Fibroblast of peridontal ligament (primary cell): ENCODE data around the gene OR56A1.
A peak's percentile ranks its signal among the peaks of the same experiment; 100 is the strongest.
"Not testable (repeated sequence)": the region's sequence is repeated elsewhere in the genome, so short reads cannot be mapped to it uniquely, and the experiment has no call there.

ENCODE experiments used
- DNase-seq: peaks from one replicate; pipeline ENCODE4 v3.0.0-alpha.2; 2010; ENCODE audit errors: extremely low read depth

The OR56A1 gene, protein sequence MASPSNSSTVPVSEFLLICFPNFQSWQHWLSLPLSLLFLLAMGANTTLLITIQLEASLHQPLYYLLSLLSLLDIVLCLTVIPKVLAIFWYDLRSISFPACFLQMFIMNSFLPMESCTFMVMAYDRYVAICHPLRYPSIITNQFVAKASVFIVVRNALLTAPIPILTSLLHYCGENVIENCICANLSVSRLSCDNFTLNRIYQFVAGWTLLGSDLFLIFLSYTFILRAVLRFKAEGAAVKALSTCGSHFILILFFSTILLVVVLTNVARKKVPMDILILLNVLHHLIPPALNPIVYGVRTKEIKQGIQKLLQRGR

GRCh38 chr11:6030708-6031405 lies at the start of gene OR56A1:
Gene OR56A1, minus strand, starts transcription at chr11:6030758. Its CDS starts 3,066 bp downstream, at chr11:6027692.
- DNase-seq, result no peak

DNA sequence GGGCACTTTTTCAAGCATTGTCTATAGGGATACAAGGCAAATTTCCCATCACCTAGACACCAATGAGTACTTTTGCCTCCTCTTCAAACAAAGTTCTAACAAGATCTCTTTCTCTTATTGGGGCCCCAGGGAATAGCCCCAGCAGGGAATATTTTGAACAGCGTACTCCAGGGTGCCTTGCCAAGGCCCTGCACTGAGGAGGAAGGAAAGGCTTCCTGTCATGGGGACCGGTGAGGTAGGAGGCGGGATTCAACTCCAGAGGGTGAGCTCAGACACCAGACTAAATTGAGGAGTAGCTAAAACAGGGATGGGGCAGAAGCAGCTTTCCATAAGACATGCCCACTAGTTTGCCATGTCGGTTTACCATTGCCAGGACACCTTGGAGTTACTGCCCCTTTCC lies 48.9 kb upstream of the OR56A1 start:
- no peak for DNase-seq

GRCh38 chr11:6077723-6078122 lies 47.2 kb upstream of the OR56A1 start:
- DNase-seq, result no peak

DNA sequence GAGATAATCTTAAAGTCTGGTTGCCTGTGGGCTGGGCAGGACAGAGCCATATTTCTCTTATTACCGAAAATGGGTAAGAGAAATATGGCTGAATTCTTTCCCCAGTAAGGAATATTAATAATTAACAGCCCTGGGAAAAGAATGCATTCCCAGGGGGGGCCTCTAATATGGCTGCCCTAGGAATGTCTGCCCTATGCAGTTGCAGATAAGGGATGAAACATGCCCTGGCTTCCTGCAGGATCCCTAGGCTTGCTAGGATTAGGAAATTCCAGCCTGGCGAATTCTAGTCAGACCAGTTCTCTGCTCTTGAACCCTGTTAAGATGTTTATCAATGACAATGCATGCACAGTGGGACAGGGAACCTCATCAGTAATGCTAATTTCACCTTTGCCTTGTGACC lies 45.9 kb upstream of the OR56A1 start:
- not testable (repeated sequence) for DNase-seq

GRCh38 chr11:6067502-6067901 lies 36.9 kb upstream of the OR56A1 start:
- DNase-seq, result no peak

DNA sequence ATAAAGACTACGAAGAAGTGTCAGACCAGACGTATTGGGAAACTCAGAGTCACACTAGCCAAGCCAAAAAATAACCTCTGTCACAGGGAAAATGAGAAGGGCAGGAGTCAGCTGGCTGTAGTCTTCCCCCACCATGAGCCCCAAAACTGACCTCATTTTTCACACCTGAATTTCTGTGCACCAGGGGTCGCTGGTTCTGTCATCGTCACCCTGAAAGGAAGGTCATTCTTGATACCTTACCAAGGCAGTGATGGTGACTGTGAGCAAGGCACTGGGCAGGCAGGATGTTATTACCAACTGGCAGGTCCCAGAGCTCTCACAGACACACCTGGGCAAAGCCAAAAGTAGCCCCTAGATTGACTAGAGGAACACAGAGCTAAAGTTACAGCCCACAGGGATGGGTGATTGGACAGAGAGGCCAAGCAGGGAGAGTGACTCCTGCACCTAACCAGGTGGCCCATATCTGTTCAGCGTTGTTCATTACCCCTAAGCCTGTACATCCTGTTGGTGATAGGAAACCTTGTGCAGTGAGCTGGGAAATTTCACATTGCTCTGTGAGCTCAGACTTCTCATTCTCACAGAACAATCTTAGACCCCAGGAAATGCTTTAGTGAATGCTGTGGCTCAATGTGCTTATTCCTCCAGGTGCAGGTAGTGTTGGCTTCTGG lies 32.3 kb upstream of the OR56A1 start:
- no peak for DNase-seq

- DNase-seq, result no peak
Observed at GRCh38 chr11:6061475-6061874, 30.9 kb upstream of the OR56A1 start.

- no peak for DNase-seq
Observed at GRCh38 chr11:6057452-6057851, 26.9 kb upstream of the OR56A1 start.

DNA sequence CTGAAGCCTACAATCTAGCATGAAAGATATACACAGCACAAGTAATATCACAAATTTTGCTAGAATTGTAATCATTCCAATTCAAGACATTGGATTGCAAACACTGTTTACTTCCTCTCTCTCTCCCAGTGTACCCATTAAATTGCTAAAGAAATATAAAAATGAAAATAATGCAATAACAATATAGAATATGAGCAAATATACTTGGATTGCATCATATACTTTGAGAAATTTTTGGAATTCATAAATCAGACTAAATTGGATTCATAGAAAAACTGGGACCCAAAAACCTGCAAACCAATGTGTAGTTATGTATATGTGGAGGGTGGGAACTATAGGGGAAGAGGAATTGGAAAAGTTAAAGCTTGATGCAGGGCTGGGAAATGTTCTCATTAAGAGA lies 25.0 kb upstream of the OR56A1 start:
- DNase-seq, result no peak

- no peak for DNase-seq
Observed at GRCh38 chr11:6052374-6052773, 21.8 kb upstream of the OR56A1 start.

GRCh38 chr11:6040874-6041273 lies 10.3 kb upstream of the OR56A1 start:
- DNase-seq, result no peak

GRCh38 chr11:6027501-6027900 lies 3.1 kb downstream of the OR56A1 start:
- no peak for DNase-seq

DNA sequence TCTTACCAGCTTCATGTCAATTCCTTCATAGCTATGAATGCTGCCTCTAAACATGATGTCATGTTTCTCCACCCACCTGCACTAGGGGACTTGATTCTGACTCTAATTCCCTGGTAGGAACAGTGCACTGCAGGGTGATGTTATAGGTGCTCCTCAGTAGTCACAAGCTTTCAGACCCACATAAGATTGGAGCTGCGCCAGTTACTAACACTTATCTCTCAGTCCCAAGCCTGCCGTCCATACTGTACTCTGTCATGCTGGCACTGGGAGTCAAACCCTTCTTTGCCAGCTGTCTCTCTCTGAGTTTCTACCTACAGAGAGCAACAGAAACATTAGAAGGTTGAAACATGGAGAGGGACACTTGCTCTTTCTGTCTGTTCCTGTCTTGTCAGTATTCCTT lies 5.5 kb downstream of the OR56A1 start:
- no peak for DNase-seq

- DNase-seq, result peak; percentile 60
Observed at GRCh38 chr11:6022956-6023355, 7.6 kb downstream of the OR56A1 start.

- DNase-seq, result no peak
Observed at GRCh38 chr11:6013042-6013441, 17.5 kb downstream of the OR56A1 start.

DNA sequence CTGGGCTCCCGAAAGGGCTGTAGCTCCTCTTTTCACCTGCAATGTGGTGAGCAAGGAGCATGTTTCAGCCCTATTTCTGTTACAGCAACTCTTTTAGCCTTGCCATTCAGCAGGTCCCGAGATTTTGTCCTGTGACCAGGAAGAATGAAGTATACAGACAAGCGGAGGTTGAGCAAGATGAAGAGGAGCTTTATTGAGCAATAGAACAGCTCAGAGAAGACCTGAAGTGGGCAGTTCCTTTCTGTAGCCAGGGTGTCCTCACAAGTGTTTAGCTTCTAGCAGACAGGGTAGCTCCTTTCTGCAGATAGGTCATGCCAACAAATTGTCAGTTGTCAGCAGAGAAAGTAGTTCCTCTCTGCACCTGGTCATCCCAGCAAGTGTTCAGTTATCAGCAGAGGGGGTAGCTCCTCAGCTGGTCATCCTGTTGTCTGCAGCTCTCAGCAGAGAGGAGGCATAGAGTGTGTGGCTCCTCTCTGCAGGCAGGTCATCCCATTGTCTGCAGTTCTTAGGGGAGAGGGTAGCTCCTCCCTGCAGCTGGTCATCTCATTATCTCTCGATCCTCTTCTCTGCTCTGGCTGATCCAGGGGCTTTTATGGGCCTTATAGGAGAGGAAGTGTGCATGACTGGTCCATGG lies 18.4 kb downstream of the OR56A1 start:
- DNase-seq, result no peak

DNA sequence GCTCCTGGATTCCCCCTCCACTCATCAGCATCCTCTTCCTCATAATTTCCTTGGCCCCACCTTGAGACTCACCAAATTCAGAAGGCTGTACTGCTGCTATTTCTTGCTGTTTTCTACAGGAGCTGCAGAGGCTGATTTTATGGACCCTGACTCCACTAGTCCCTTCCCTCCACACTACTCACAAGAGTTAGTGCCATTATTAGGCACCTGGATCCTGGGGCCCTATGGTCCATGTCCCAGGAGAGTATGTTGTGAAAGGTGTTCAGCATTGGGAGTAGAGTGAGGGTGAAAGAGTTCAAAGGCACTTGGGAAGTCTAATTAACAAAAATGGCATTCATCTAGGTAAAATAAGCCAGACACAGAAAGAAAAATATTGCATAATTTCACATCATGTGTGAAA lies 23.7 kb downstream of the OR56A1 start, which contains the start of gene OR56A4:
OR56A4 (minus strand) TSS at position 101 of the 400 bp plus-strand sequence. CDS start 3,954 bp downstream, outside the sequence.
- no peak for DNase-seq

GRCh38 chr11:6006395-6006794 lies 24.2 kb downstream of the OR56A1 start:
- DNase-seq, result no peak

DNA sequence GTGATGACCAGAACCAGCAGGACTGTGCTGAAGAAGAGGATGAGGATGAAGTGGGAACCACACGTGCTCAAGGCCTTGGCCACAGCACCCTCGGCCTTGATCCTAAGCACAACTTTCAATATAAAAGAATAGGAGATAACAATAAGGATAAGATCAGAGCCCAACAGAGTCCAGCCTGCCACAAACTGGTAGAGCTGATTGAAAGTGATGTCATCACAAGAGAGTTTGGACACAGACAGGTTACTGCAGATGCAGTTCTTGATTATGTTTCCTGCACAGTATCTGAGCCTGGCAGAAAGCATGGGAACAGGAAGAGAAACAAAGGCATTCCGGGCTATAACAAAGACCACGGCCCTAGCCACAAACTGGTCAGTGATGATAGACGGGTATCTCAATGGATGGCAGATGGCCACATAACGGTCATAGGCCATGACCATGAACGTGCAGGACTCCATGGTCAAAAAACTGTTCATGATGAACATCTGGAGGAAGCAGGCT lies 28.3 kb downstream of the OR56A1 start:
- no peak for DNase-seq

- no peak for DNase-seq
Observed at GRCh38 chr11:5994791-5995190, 35.8 kb downstream of the OR56A1 start.

GRCh38 chr11:5992604-5993251 lies 37.8 kb downstream of the OR56A1 start:
- DNase-seq, result peak; percentile 6

GRCh38 chr11:5992150-5992549 lies 38.4 kb downstream of the OR56A1 start:
- peak; percentile 2 for DNase-seq
